Daoy (cell line): ENCODE results near the gene KRT26. TPM values are rescaled to one million over a fixed set of nuclear protein-coding genes. Genes with fewer than 3 reads are reported as not detected.
"Not testable (repeated sequence)": the region's sequence is repeated elsewhere in the genome, so short reads cannot be mapped to it uniquely, and the experiment has no call there.

Experiments
- DNase-seq: peaks from one replicate; pipeline ENCODE4 v3.0.0-alpha.2; 2015; ENCODE audit warnings: low read depth
- total RNA-seq: library from RNA; depleted of rRNA; stranded (reverse); fragments of >200 nt; shearing (Covaris generic); gene quantifications from 2 replicates; pipeline ENCODE4 v1.2.3, GENCODE V29; 2014; rRNA removed

The KRT26 gene, protein sequence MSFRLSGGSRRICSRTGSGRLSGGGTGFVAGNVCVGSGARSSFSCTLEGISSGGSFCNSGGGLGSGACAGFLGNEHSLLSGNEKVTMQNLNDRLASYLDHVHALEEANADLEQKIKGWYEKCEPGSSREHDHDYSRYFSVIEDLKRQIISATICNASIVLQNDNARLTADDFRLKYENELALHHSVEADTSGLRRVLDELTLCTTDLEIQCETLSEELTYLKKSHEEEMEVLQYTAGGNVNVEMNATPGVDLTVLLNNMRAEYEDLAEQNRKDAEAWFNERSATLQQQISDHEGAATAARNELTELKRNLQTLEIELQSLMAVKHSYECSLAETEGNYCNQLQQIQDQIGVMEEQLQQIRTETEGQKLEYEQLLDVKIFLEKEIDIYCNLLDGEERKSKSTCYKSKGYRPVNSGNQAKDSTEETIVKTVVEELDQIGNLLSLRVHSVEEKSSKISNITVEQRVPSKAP
- total RNA-seq = not detected in 2 replicates

DNA sequence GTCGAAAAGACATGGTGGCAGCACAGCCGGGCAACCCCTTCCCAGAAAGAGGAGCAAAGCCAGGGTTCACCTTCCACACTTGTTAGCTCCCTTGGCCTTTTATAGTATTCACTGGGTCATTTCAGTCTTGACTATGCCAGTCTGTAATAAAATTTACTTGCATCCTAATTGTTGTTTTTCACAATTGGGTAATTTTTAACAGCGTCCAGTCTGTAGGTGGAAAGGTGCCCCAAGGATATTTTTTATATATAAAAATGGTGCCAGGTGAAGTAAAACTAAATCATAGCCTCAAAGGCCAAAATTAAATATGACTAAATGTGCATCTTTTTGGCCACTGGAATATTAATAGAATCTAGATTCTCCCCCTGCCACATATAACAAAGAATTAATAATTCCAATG lies at the start of gene KRT26:
Gene KRT26 (minus strand): TSS at position 101 of the 400 bp plus-strand sequence. CDS start 88 bp downstream, at position 13.
- no peak for DNase-seq

DNA sequence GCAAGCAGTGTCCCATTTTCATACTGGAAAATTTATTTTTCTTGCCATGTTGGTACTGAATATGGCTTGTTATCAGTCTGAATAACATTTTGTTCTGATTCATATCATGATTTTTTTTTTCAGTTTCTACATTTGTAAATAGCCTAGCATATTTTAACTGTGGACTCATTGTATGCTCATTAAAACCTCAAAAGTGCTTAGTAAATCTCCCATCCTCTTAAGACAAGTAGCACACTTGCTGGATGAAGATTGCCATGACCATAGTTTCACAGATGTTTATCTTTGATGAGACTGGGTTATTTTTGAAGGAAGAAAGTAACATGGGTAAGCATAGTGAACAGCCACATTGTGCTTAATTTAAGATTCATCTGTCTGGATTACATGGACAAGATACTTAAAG lies 49.5 kb upstream of the KRT26 start:
- no peak for DNase-seq

DNA sequence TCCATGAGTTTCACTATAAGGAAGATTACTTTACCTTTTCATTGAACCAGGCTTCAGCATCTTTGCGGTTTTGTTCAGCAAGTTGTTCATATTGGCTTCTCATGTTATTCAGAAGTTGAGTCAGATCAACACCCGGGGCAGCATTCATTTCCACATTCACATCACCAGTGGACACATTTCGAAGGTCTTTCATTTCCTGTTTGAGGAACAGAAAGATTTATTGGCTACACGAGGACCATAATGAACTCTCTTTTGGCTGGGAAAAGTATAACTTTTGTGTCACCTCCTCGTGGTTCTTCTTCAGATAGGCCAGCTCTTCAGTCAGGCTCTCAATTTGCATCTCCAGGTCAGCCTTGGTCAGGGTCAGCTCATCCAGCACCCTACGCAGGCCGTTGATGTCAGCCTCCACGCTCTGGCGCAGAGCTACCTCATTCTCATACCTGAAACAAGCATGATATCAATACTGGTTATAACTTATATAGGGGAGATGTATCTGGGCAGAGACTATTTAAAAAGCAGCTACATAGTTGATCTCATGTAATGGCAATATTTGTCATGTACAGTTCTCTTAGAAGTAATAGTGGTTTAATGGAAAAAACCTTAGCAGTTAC lies 48.3 kb upstream of the KRT26 start:
- DNase-seq = no peak

DNA sequence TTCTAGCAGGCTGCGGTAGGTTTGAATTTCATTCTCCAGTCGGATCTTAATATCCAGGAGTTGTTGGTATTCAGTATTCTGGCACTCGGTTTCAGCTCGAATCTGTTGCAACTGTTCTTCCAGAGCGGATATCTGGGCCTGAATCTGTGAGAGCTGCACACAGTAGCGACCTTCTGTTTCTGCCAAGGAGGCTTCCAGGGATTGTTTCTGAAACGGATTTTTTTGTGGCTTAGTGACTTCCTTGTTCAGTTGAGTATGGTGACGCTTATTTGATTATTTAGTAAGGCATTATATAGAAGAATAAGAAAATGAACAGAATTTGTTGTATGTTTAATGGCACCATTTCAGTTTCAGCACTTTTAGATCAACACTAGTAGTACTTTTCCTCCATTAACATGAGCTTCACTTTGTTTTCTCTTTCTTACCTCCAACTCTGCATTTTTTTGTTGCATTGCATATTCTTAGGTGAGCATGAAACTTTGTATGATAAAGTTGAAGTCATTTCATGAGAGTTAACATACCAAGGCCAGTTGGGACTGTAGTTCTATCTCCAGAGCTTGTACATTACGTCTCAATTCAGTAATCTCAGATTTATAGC lies 47.6 kb upstream of the KRT26 start:
- DNase-seq = peak; percentile 21

DNA sequence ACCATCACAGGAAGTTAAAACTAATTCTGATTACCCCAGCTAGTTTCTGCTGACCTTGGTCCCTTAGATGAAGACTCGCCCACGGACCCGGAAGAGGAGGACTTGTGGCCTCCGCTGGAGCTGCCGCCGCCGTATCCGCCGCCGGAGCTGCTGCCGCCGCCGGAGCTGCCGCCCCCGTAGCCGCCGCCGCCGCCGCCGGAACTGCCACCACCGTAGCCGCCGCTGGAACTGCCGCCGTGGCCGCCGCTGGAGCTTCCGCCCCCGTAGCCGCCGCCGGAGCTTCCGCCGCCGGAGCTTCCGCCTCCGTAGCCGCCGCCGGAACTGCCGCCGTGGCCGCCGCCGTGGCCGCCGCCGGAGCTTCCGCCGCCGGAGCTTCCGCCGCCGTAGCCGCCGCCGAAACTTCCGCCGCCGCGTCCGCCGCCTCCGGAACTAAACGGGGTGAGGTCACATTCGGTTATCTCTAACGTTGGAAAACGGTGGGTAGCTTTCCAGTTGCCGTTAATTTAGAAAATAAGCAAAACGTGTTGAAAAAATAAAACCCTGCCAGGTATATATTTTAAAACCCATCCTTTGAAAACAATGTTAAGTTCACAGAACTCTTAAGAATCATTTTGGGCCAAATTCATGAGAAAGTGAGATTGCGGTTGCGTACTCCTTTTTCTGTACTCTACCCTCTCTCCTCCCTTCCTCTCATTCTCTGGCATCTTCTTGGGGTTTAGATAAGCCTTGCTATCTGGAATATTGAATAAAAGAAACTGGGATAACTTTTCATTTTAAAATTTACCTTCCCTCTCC lies 46.9 kb upstream of the KRT26 start:
- peak; percentile 95 for DNase-seq

DNA sequence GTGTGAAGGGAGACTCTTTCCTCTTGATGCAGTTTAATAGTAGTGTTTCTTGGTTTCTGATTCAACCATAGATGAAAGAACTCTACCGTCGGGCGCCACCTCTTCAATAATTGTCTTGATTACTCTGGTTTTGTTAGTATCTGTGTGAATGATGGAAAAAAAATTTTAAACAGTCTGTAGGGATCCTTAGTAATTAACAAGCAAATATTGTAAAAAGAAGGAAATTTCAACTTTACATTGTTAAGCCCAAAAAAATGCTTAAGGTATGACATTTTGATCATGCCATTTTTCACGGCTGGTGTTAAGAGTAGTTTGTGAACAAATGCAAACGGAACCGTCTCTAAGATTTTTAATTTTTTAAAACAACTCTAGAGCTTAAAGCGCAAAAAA lies 46.3 kb upstream of the KRT26 start:
- DNase-seq = no peak

DNA sequence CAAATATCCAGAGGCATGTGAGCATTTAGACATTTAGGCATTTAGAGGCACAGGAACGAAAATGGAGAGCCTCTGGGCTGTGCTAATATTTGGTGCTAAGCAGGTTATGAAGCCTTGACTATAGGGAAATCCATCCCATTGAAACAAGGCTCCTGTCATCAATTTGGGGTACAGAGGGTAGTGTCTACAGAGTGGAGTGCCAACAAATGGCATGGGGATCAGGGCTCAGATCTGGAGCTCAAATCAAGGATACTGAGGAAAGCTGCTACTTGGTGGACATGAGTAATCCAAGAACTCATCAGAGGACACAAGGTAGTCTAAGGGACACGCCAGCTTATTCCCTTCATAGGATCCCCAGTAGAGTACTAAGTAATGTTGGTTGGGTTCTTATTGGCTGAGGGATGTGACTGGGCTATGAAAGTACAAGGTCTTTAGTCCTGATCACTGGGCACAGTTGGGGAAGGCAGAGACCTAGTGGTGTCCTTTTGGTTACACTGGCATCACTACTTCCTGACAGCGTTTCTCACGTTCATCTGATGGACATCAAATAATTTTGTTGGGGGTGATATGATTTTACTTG lies 45.2 kb upstream of the KRT26 start:
- no peak for DNase-seq

DNA sequence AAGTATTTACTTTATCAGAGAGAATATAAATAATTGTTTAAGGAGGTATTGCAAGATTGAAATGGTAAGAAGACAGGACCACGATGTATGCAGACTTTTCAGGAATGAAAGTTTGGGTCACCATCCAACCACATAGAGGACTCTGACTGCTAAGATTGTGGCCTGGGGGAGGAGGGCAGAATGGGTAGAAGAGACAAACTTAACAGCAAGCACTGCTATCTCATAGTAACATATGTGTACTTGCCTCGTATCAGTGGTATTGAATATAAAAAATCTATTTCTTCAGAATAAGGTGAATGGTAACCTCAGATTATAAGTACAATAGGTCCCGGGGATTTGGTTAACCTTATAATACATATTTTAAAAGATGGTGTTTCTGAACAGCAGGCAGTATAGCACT lies 44.6 kb upstream of the KRT26 start:
- DNase-seq = no peak

DNA sequence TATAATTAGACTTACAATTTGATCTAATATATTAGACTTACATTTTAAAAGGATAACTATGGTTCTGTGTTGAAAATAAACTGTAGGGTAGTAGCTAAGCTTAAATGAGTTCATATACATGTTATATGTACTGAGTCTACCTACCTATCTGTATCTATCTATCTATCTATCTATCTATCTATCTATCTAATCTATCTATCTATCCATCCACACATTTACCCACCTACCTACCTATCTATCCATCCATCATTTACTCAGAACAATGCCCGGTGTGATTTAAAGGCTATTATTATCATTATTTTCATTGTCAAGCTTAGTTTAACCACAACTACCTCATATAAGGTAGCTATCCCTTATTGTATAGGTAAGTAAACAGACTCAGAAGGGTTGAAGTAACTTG lies 43.4 kb upstream of the KRT26 start:
- no peak for DNase-seq

DNA sequence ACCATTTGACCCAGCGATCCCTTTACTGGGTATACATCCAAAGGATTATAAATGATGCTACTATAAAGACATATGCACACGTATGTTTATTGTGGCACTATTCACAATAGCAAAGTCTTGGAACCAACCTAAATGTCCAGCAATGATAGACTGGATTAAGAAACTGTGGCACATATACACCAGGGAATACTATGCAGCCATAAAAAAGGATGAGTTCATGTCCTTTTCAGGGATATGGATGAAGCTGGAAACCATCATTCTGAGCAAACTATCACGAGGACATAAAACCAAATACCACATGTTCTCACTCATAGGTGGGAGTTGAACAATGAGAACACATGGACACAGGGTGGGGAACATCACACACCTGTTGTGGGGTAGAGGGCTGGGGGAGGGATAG lies 42.7 kb upstream of the KRT26 start:
- not testable (repeated sequence) for DNase-seq

DNA sequence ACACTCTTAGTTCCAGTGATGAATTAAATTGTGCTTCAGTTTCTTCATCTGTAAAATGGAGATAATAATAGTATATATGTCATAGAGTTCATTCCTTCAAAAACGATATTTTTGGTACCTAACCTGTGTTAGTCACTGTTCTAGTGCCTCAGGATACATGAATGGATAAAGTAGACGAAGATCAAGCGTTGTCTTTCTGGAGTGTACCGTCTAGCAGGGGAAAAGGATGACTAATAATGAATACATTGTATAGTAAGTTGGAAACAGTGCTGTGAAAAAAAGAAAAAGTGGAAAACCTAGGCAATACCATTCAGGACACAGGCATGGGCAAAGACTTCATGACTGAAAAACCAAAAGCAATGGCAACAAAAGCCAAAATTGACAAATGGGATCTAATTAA lies 41.8 kb upstream of the KRT26 start:
- peak; percentile 58 for DNase-seq

DNA sequence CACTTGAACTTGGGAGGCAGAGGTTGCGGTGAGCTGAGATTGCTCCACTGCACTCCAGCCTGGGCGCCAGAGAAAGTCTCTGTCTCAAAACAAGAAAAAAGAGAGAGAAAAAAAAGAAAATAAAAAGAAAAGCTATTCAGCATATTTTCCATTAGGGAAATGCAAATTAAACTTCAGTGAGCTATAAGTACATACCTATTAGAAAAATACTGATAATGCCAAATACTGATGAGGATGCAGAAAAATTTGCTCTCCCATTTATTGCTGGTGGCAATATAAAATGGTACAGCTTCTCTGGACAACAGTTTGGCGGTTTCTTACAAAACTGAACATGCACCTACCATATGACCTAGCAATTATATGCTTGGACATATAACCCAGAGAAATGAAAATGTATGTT lies 40.6 kb upstream of the KRT26 start:
- DNase-seq = no peak

DNA sequence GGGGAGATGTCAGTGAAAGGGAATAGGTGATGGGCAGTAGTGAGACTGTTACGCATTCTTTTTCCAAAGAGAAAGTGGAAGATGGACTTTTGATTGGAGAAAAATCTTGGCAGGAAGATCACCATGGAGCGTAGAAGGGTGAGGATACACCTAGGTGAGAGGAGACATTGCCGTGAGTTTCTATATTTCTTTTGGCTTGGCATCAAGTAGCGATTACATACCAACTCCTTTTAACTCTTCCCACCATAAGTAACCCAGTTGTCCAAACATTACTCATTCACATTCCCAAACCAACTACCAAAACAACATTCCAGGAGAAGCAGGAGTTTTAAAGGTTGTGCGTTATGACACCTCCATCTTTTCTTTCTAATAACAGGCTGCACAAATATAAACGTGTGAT lies 38.5 kb upstream of the KRT26 start:
- peak; percentile 82 for DNase-seq

DNA sequence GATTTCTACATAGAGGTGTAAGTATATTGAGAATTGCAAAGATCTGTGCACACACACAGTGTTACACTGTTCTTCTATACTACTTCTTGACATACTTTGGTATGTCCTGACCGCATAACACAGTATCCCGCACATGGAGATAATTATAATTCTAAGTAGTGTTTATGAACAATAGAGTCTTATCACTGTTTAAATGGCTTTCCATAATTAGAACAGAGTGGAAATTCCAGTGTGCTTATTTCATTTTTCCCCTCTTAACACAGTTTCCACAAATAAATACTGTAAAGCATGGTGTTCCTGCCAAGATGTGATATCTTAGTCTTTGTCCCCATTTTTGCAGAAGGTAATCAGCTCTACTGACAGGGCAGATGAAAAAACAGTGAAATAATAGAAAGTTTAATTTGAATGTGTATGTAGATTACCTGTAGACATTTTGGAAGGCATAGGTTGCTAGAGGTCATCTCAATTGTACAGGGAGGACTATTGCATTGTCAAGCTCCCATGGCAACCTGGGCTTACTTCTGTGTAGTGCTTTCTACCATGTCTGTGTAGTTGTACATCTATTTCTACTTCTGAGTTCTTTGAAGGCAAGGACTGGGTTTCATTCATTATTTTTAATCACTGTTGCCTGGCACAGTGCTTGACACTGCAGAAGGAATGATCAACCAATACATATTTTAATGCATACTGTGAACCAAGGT lies 37.9 kb upstream of the KRT26 start:
- peak; percentile 39 for DNase-seq

DNA sequence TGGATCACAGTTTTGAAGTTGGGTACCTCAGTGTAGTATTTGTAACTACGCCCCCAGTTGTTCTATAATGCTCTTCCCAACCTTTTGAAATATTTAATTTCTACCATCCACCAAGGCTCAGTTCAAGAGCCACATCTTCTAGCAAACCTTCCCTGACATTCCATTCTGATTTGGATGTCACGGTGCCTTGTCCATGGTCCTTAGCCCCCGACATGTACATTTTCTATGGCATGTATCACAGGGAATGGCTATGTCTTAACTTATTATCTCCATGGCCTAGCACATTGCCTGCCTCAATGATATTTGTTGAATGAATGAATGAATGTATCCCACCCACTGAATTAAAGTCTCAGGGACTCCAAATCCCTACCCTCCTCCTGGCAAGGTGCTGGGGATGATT lies 34.1 kb upstream of the KRT26 start:
- DNase-seq = no peak

DNA sequence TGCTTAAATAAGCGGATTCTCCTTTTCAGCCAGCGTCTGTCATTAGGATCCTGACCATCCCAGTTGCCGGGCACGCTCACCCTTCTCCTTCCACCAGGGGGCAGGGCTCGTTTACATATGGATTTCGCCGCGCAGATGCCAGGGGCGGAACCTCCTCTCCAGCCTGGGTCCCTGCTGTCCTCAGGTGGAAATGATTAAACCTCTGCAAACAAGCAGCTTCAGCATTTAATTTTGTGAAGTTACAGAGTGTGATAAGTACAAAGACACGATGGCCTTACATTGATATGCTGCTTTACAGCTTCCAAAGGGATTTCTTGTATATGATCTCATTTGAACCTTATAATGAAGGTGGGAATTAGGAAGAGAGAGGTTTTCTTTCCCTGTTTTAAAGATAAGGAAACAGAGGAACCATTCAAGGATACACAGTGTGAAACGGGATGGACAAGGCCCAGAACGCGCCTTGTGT lies 31.6 kb upstream of the KRT26 start:
- peak; percentile 82 for DNase-seq

DNA sequence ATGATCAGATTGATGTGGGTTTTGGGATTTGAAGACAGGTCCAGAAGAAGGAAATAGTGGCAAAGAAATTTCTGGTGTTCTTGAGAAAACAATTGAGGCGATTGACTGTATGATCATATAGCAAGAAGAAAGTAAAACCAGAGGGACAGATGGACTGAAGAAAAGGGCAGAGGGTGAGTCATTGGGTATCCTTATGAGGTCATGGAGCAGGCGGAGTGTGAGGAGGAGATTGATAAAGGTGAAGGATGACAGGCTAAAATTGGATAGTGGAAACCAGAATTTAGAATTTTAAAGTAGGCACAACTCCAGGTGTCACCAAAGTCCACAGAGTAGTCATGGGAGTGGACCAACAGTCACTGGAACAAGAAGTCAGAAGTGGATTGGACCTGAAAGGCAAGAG lies 29.2 kb upstream of the KRT26 start:
- DNase-seq = no peak

DNA sequence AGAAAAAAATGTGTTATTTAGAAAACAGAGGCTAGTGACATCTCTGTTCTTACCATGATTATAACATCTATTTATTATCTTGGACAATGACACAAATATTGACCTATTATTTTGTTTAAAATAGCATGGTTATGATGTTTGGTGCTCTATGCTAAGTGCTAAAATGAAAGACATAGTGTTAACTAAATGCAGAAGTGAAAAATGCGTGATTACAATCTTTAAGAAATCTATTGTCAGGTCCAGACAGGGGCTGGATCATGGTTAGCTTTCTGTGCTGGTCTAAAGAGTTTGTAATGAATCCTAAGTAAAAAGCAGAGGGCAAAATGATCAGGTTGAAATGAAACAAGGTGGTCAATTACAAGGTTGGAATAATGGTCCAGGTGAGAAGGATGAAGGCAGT lies 28.4 kb upstream of the KRT26 start:
- no peak for DNase-seq

DNA sequence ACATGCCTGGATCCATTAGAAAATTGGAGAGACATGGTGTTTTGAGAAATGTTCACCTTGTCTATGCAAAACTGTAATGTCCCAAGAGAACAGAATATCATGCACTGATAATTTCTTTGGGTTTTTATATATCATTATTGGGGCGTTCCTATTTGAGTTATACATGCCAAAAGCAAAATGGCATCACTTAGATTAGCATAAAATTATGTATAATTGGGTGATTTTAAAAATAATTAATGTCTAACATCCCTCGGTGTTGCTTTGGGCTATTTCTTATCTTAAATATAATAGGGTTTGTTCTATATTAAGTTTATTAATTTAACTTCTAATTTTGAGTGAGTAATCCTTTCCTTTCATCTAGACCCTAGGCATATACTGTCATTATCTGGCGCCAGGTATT lies 27.9 kb upstream of the KRT26 start, which contains the start of gene KRT28:
Gene KRT28 (minus strand): TSS at position 101 of the 400 bp plus-strand sequence. CDS start 66 bp downstream, at position 35.
- no peak for DNase-seq

DNA sequence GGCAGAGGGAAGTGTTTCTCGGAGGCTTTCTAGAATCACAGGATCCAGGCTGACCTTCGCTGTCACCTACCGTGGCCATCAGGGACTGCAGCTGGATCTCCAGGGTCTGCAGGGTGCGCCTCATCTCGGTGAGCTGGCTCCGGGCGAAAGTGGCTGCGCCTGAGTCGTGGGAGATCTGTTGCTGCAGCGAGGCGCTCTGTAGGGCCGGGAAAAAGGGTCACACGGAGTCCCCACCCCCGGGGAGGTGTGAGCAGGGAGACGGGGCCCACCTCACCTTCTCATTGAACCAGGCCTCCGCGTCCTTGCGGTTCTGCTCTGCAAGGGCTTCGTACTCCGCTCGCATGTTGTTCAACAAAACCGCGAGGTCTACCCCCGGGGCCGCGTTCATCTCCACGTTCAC lies 24.8 kb upstream of the KRT26 start:
- no peak for DNase-seq
